Right lobe of liver (tissue), 6 donors: ENCODE results near the gene RSU1. TPM values are rescaled to one million over a fixed set of nuclear protein-coding genes. Genes with fewer than 3 reads are reported as not detected.

ENCODE experiments used
- ATAC-seq, 4 donors: fragments of 200-7000 bp; cut with Tn5 transposase; one replicate each; pipeline ENCODE4 v1.9.1; 2020; ENCODE audit warnings: mild to moderate bottlenecking in 4 of 4, moderate library complexity in 4 of 4
- DNase-seq, 3 donors: peaks; one replicate each; pipeline ENCODE4 v3.0.0-alpha.2; 2020
- H3K27ac ChIP-seq, 3 donors: fragments of 200-600 bp; one replicate each; pipeline ENCODE4 v1.8.0; 2022
- H3K27me3 ChIP-seq, 2 donors: fragments of 200-600 bp; one replicate each; pipeline ENCODE4 v1.8.0; 2022
- H3K36me3 ChIP-seq, 4 donors: fragments of 200-600 bp; sonication (generic) in 1 of 4; one replicate each; pipeline versions ENCODE4 v1.5.1 to v1.8.0; 2017 to 2022; ENCODE audit warnings: control low read depth in 1 of 4
- H3K4me1 ChIP-seq, 4 donors: fragments of 200-600 bp; sonication (generic) in 1 of 4; one replicate each; pipeline versions ENCODE4 v1.5.1 to v1.8.0; 2017 to 2022; ENCODE audit warnings: control low read depth in 1 of 4
- H3K4me3 ChIP-seq, 3 donors: fragments of 200-600 bp; one replicate each; pipeline ENCODE4 v1.8.0; 2022
- H3K9me3 ChIP-seq, 4 donors: fragments of 200-600 bp; sonication (generic) in 1 of 4; one replicate each; pipeline versions ENCODE4 v1.5.1 to v1.8.0; 2017 to 2022; ENCODE audit warnings: control low read depth in 1 of 4
- POLR2A ChIP-seq: fragments of 450-650 bp; IDR thresholded peaks from one replicate; pipeline ENCODE4 v1.6.1; 2017; ENCODE audit warnings: antibody characterized with exemption, mild to moderate bottlenecking
- WGBS: methylation state at CpG from one replicate; pipeline ENCODE4 v1.1.6; 2018; ENCODE audit warnings: low coverage, low lambda C conversion rate; ENCODE audit not compliant: insufficient coverage; ENCODE audit errors: missing lambda C conversion rate; 5-methylcytosine and 5-hydroxymethylcytosine counted together
- intact Hi-C, 2 donors: fragments of 100-400 bp; cut with DNase I; formaldehyde crosslinking; loops; one replicate each; pipeline versions ENCODE4 v1.11.2 to v1.14.1; 2022
- total RNA-seq, 6 experiments: library from RNA; depleted of rRNA in 2 of 6; stranded (reverse); fragments of >200 nt in 2 of 6; fragmentation: NEBNext Ultra II Directional in 3 of 6; extraction: Animal tissue kit (Norgen Biotek cat#: 25700) in 3 of 6; gene quantifications; one replicate each; pipeline versions ENCODE4 v1.1.0 to v1.2.4, GENCODE V29; 2016 to 2023
- TF ChIP-seq, protein P1 (sequence below), 4 donors: fragments of 200-600 bp in 3 of 4; fragments of 450-650 bp in 1 of 4; IDR thresholded peaks; one replicate each; pipeline versions ENCODE4 v1.5.1 to v1.8.0; 2016 to 2022; ENCODE audit warnings: antibody characterized with exemption in 4 of 4, mild to moderate bottlenecking in 2 of 4
- donor health status: DM: no; HTN: yes; CAD: no.
- donor health status: DM: no; HTN: no; CAD: no.
- donor health status: DM: no; HTN: no; CAD: no.
- donor health status: DM: no; HTN: yes; CAD: no.
- donor health status: DM: no; HTN: yes; CAD: no.

The RSU1 gene
- total RNA-seq, 6 experiments from 2014 or later: 24.1 to 44.5 (median 28.4) TPM

DNA sequence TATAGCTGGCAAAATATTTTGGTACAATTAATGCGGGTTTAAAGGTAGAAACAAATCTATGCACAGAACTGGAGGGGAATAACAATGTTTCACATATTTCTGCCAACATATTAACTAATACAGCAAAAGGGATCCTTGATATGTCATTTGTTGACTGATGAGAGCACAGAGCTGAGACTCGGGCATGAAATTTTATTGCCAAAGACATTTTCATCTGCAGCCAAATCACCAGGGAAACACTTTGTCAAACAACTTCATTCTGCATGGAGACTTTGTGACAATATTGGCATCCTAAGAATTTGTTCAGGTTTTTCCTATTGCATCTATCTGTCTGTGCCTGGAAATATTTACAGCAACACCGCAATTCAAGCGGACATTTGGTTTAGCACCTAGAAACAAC lies 177.8 kb downstream of the RSU1 start:
- 85% methylated on average over 4 of the region's 4 CpGs for WGBS
- no peak for TF ChIP-seq POLR2A
- TF ChIP-seq, protein P1, sequence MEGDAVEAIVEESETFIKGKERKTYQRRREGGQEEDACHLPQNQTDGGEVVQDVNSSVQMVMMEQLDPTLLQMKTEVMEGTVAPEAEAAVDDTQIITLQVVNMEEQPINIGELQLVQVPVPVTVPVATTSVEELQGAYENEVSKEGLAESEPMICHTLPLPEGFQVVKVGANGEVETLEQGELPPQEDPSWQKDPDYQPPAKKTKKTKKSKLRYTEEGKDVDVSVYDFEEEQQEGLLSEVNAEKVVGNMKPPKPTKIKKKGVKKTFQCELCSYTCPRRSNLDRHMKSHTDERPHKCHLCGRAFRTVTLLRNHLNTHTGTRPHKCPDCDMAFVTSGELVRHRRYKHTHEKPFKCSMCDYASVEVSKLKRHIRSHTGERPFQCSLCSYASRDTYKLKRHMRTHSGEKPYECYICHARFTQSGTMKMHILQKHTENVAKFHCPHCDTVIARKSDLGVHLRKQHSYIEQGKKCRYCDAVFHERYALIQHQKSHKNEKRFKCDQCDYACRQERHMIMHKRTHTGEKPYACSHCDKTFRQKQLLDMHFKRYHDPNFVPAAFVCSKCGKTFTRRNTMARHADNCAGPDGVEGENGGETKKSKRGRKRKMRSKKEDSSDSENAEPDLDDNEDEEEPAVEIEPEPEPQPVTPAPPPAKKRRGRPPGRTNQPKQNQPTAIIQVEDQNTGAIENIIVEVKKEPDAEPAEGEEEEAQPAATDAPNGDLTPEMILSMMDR (IDR thresholded peaks at IDR 0.05): no peak
- no peak for ATAC-seq

GRCh38 chr10:16632996-16633395 lies 184.2 kb downstream of the RSU1 start:
- DNase-seq: no peak

More for the DNA sequence above, 177.8 kb downstream of the RSU1 start:
- no peak overlapping the region for H3K27ac ChIP-seq
- no peak for DNase-seq
- H3K27me3 ChIP-seq: no peaks in the 10 kb centered on the region
- no peaks in the 10 kb centered on the region for H3K9me3 ChIP-seq
- H3K36me3 ChIP-seq: no peaks in the 10 kb centered on the region
- intact Hi-C loops: no loop called here
- no peaks in the 10 kb centered on the region for H3K4me1 ChIP-seq
- no peak overlapping the region for H3K4me3 ChIP-seq

GRCh38 chr10:16626697-16627096 lies 190.5 kb downstream of the RSU1 start:
- no peak for DNase-seq
- no peaks in the 10 kb centered on the region for H3K36me3 ChIP-seq
- ATAC-seq: no peak
- intact Hi-C loops: no loop called here
- H3K9me3 ChIP-seq: no peaks in the 10 kb centered on the region
- H3K4me3 ChIP-seq: no peak overlapping the region
- no peak overlapping the region for H3K27ac ChIP-seq
- TF ChIP-seq, protein P1 (IDR thresholded peaks at IDR 0.05): no peak
- TF ChIP-seq POLR2A: no peak
- H3K4me1 ChIP-seq: no peaks in the 10 kb centered on the region
- no peaks in the 10 kb centered on the region for H3K27me3 ChIP-seq
- WGBS: 91% methylated on average over 4 of the region's 5 CpGs

More at GRCh38 chr10:16632996-16633395, 184.2 kb downstream of the RSU1 start:
- TF ChIP-seq, protein P1 (IDR thresholded peaks at IDR 0.05): no peak
- TF ChIP-seq POLR2A: no peak
- no peak for ATAC-seq
- Histone ChIP-seq H3K9me3 (no peaks in the 10 kb centered on the region), H3K27me3 (no peaks in the 10 kb centered on the region), H3K27ac (no peak overlapping the region), H3K4me1 (no peaks in the 10 kb centered on the region), H3K36me3 (no peaks in the 10 kb centered on the region), H3K4me3 (no peak overlapping the region)
- WGBS: 100% methylated on average over 4 of the region's 5 CpGs
- intact Hi-C loops: no loop called here

- WGBS: 78% methylated on average over 2 of the region's 2 CpGs
- intact Hi-C loops: no loop called here
Observed at GRCh38 chr10:16612981-16613355, 204.3 kb downstream of the RSU1 start.

More at GRCh38 chr10:16612981-16613355, 204.3 kb downstream of the RSU1 start:
- Histone ChIP-seq H3K4me3 (no peak overlapping the region), H3K4me1 (no peaks in the 10 kb centered on the region), H3K27ac (no peak overlapping the region), H3K9me3 (no peaks in the 10 kb centered on the region), H3K27me3 (no peaks in the 10 kb centered on the region), H3K36me3 (no peaks in the 10 kb centered on the region)
- TF ChIP-seq, protein P1 (IDR thresholded peaks at IDR 0.05): no peak
- no peak for TF ChIP-seq POLR2A
- DNase-seq (no peak), ATAC-seq (no peak)
